H1 (cell line): ENCODE measurements around the gene TIGD1. TPM values are rescaled to one million over a fixed set of nuclear protein-coding genes. Genes with fewer than 3 reads are reported as not detected.

ENCODE experiments used
- CTCF ChIA-PET: fragments of 300-600 bp; sonication (Branson Sonifier 250); formaldehyde crosslinking; loops from one replicate; lab custom pipeline; 2021; ENCODE audit not compliant: partially characterized antibody; lab: Charles Lee
- POLR2A ChIA-PET: fragments of 300-600 bp; sonication (Branson Sonifier 250); formaldehyde crosslinking; loops from one replicate; lab custom pipeline; 2021; ENCODE audit warnings: inconsistent platforms; ENCODE audit not compliant: partially characterized antibody; lab: Charles Lee
- DNase-seq, 2 experiments: peaks; one replicate each; pipeline versions ENCODE4 v3.0.0 to v3.0.0-alpha.2; 2010 to 2022; ENCODE audit warnings: low spot score in 2 of 2, low read depth in 1 of 2, mixed read lengths in 1 of 2
- FAIRE-seq: peaks from 2 replicates; lab custom pipeline; 2011; peaks lifted over from hg19 to GRCh38; lab: Jason Lieb, UNC
- H2AFZ ChIP-seq: 2 replicates; pipeline ENCODE4 v1.8.1; 2012; ENCODE audit warnings: low read length, inconsistent platforms
- H2AK5ac ChIP-seq: 2 replicates; pipeline ENCODE4 v1.6.1; 2013; ENCODE audit warnings: low read depth, low read length
- H2BK120ac ChIP-seq: replicated peaks from 2 replicates; pipeline ENCODE3; 2013; ENCODE audit warnings: low read depth, low read length, inconsistent platforms
- H2BK12ac ChIP-seq: 2 replicates; pipeline ENCODE4 v1.6.1; 2013; ENCODE audit warnings: low read depth, low read length
- H2BK15ac ChIP-seq: 2 replicates; pipeline ENCODE4 v1.6.1; 2013; ENCODE audit warnings: low read length
- H2BK20ac ChIP-seq: 2 replicates; pipeline ENCODE4 v1.6.1; 2013; ENCODE audit warnings: low read length
- H2BK5ac ChIP-seq: 2 replicates; pipeline ENCODE4 v1.6.1; 2013; ENCODE audit warnings: low read depth, low read length
- H3K14ac ChIP-seq: 2 replicates; pipeline ENCODE4 v1.6.1; 2013; ENCODE audit warnings: inconsistent platforms; ENCODE audit not compliant: insufficient read length
- H3K18ac ChIP-seq: 2 replicates; pipeline ENCODE4 v1.6.1; 2013; ENCODE audit warnings: low read length; ENCODE audit errors: extremely low read depth
- H3K23ac ChIP-seq: 2 replicates; pipeline ENCODE4 v1.6.1; 2013; ENCODE audit warnings: inconsistent platforms; ENCODE audit not compliant: insufficient read length
- H3K23me2 ChIP-seq: 2 replicates; pipeline ENCODE4 v1.6.1; 2013; ENCODE audit warnings: low read depth, low read length
- H3K27ac ChIP-seq: 2 replicates; pipeline ENCODE4 v1.6.1; 2011; ENCODE audit warnings: low read depth, low read length, inconsistent platforms
- H3K27me3 ChIP-seq, 4 experiments: replicated peaks in 1 of 4; 1 replicate in 1 of 4; 2 replicates in 3 of 4; pipeline versions ENCODE4 v1.6.1 to v1.8.1; 2011 to 2013; ENCODE audit warnings: low read length in 3 of 4, mild to moderate bottlenecking in 3 of 4, inconsistent platforms in 2 of 4, mixed read lengths in 2 of 4, moderate library complexity in 1 of 4; ENCODE audit not compliant: control insufficient read depth in 3 of 4, insufficient read depth in 3 of 4; ENCODE audit errors: extremely low read depth in 1 of 4
- H3K36me3 ChIP-seq, 4 experiments: 2 replicates each; pipeline versions ENCODE4 v1.6.1 to v1.8.1; 2011 to 2013; ENCODE audit warnings: mild to moderate bottlenecking in 4 of 4, low read length in 3 of 4, moderate library complexity in 2 of 4, control low read depth in 1 of 4, inconsistent platforms in 1 of 4; ENCODE audit not compliant: insufficient read depth in 4 of 4, control insufficient read depth in 2 of 4
- H3K4ac ChIP-seq: replicated peaks from 2 replicates; pipeline ENCODE3; 2013; ENCODE audit warnings: low read length, low read depth, mixed read lengths, inconsistent platforms; ENCODE audit not compliant: insufficient read length
- H3K4me1 ChIP-seq, 4 experiments: replicated peaks in 1 of 4; 1 replicate in 1 of 4; 2 replicates in 3 of 4; pipeline versions ENCODE4 v1.6.1 to v1.8.1; 2011 to 2013; ENCODE audit warnings: low read length in 3 of 4, inconsistent platforms in 2 of 4, mixed read lengths in 1 of 4; ENCODE audit not compliant: insufficient read depth in 4 of 4, control insufficient read depth in 3 of 4
- H3K4me2 ChIP-seq, 2 experiments: 2 replicates each; pipeline versions ENCODE4 v1.6.1 to v1.8.1; 2011 to 2013; ENCODE audit warnings: low read depth in 2 of 2, low read length in 2 of 2, control low read depth in 1 of 2, inconsistent platforms in 1 of 2, mild to moderate bottlenecking in 1 of 2; ENCODE audit not compliant: insufficient read depth in 1 of 2
- H3K4me3 ChIP-seq, 4 experiments: fragments of 200-600, 300-600 bp in 1 of 4; sonication (generic), shearing (Covaris generic), sonication (Bioruptor Twin) in 1 of 4; 2 replicates each; pipeline versions ENCODE4 v1.5.1 to v1.8.1; 2011 to 2016; ENCODE audit warnings: low read length in 4 of 4, low read depth in 3 of 4, control low read depth in 2 of 4, inconsistent platforms in 2 of 4, mild to moderate bottlenecking in 2 of 4, mixed read lengths in 1 of 4, moderate library complexity in 1 of 4; ENCODE audit not compliant: insufficient read depth in 2 of 4; ENCODE audit errors: extremely low read depth in 1 of 4
- H3K56ac ChIP-seq: replicated peaks from 2 replicates; pipeline ENCODE3; 2013; ENCODE audit warnings: low read depth, mild to moderate bottlenecking, mixed read lengths, low read length, inconsistent platforms; ENCODE audit not compliant: insufficient read length
- H3K79me1 ChIP-seq: 2 replicates; pipeline ENCODE4 v1.6.1; 2013; ENCODE audit warnings: low read depth, low read length, control low read depth
- H3K79me2 ChIP-seq, 2 experiments: 2 replicates each; pipeline versions ENCODE4 v1.6.1 to v1.8.1; 2012 to 2013; ENCODE audit warnings: low read length in 2 of 2, mild to moderate bottlenecking in 2 of 2, inconsistent platforms in 1 of 2; ENCODE audit not compliant: insufficient read depth in 2 of 2, control insufficient read depth in 1 of 2
- H3K9ac ChIP-seq, 4 experiments: replicated peaks in 1 of 4; 1 replicate in 1 of 4; 2 replicates in 3 of 4; pipeline versions ENCODE4 v1.6.1 to v1.8.1; 2011 to 2013; ENCODE audit warnings: low read depth in 3 of 4, low read length in 3 of 4, control low read depth in 2 of 4, mild to moderate bottlenecking in 2 of 4, moderate library complexity in 2 of 4, inconsistent platforms in 1 of 4; ENCODE audit errors: extremely low read depth in 1 of 4
- H3K9me3 ChIP-seq, 2 experiments: 2 replicates each; pipeline versions ENCODE4 v1.6.1 to v1.8.1; 2012 to 2013; ENCODE audit warnings: mild to moderate bottlenecking in 2 of 2, moderate library complexity in 2 of 2, control low read depth in 1 of 2, inconsistent platforms in 1 of 2, low read depth in 1 of 2, low read length in 1 of 2, mixed read lengths in 1 of 2; ENCODE audit not compliant: insufficient read depth in 2 of 2
- H4K20me1 ChIP-seq, 2 experiments: replicated peaks in 1 of 2; 2 replicates each; pipeline versions ENCODE3 to v1.8.1; 2011 to 2013; ENCODE audit warnings: inconsistent platforms in 2 of 2, low read length in 2 of 2, mild to moderate bottlenecking in 1 of 2; ENCODE audit not compliant: insufficient read depth in 2 of 2, control insufficient read depth in 1 of 2
- H4K5ac ChIP-seq: 2 replicates; pipeline ENCODE4 v1.6.1; 2013; ENCODE audit warnings: low read length, low read depth, mixed read lengths, inconsistent platforms; ENCODE audit not compliant: insufficient read length
- H4K8ac ChIP-seq: 2 replicates; pipeline ENCODE4 v1.8.0; 2013; ENCODE audit warnings: mild to moderate bottlenecking, moderate library complexity, low read length, inconsistent platforms; ENCODE audit not compliant: insufficient read depth; ENCODE audit errors: extremely low read depth
- H4K91ac ChIP-seq: replicated peaks from 2 replicates; pipeline ENCODE3; 2013; ENCODE audit warnings: low read length, mixed read lengths, inconsistent platforms; ENCODE audit not compliant: insufficient read length
- CBX8 ChIP-seq: fragments of 300-800, 300-1000 bp; sonication (generic); IDR thresholded peaks from 2 replicates; pipeline ENCODE4 v1.7.1; 2016; ENCODE audit warnings: low read depth, low read length, borderline replicate concordance
- CHD2 ChIP-seq: IDR thresholded peaks from 2 replicates; pipeline ENCODE4 v1.6.1; 2012; ENCODE audit warnings: low read length, improper control_type of control experiment
- EP300 ChIP-seq, 2 experiments: IDR thresholded peaks; 1 replicate in 1 of 2; 2 replicates in 1 of 2; pipeline ENCODE4 v1.6.1; 2011 to 2012; ENCODE audit warnings: low read depth in 2 of 2, low read length in 2 of 2, mild to moderate bottlenecking in 2 of 2, borderline replicate concordance in 1 of 2, inconsistent platforms in 1 of 2, moderate library complexity in 1 of 2
- RXRA ChIP-seq: IDR thresholded peaks from 2 replicates; pipeline ENCODE4 v1.6.1; 2011; ENCODE audit warnings: low read depth, mild to moderate bottlenecking, low read length, moderate library complexity; ENCODE audit not compliant: insufficient read depth
- SIN3A ChIP-seq, 2 experiments: IDR thresholded peaks in 1 of 2; conservative IDR thresholded peaks in 1 of 2; 2 replicates each; pipeline ENCODE4 v1.6.1; 2011 to 2012; ENCODE audit warnings: low read length in 2 of 2, improper control_type of control experiment in 1 of 2, low read depth in 1 of 2, mild to moderate bottlenecking in 1 of 2
- WGBS, 2 experiments: shearing (Covaris generic) in 1 of 2; methylation state at CpG; one replicate each; pipeline versions ENCODE4 v1.1.6 to v1.1.7; 2013 to 2015; ENCODE audit warnings: low lambda C conversion rate in 2 of 2, mixed read lengths in 2 of 2, inconsistent platforms in 1 of 2, low coverage in 1 of 2, missing lambda C conversion rate in 1 of 2; ENCODE audit not compliant: insufficient replicate concordance in 2 of 2, insufficient coverage in 1 of 2, insufficient read length in 1 of 2; ENCODE audit errors: extremely low coverage in 1 of 2, missing lambda C conversion rate in 1 of 2; 5-methylcytosine and 5-hydroxymethylcytosine counted together
- polyA plus RNA-seq, 7 experiments: library from polyadenylated mRNA; depleted of rRNA in 3 of 7; stranded (reverse) in 5 of 7; unstranded in 2 of 7; fragments of >200 nt in 5 of 7; fragments of 200-250 nt in 2 of 7; gene quantifications; 1 replicate in 5 of 7; 2 replicates in 1 of 7; 4 replicates in 1 of 7; pipeline versions ENCODE4 v1.2.1 to v1.2.3, GENCODE V29; 2011 to 2013; ENCODE audit warnings: missing spikeins in 2 of 7, mixed read lengths in 2 of 7
- total RNA-seq: library from RNA; stranded (reverse); fragmentation: NEBNext Ultra II Directional; extraction: Animal tissue kit (Norgen Biotek cat#: 25700); gene quantifications from 2 replicates; pipeline ENCODE4 v1.2.1, GENCODE V29; 2021
- TF ChIP-seq, protein P1 (sequence below), 3 experiments: IDR thresholded peaks; 1 replicate in 2 of 3; 2 replicates in 1 of 3; pipeline versions ENCODE4 v1.5.1 to v1.6.1; 2011; ENCODE audit warnings: low read length in 3 of 3, mild to moderate bottlenecking in 3 of 3, inconsistent platforms in 2 of 3, low read depth in 1 of 3, moderate library complexity in 1 of 3; ENCODE audit not compliant: insufficient read depth in 1 of 3; ENCODE audit errors: control extremely low read depth in 1 of 3
- TF ChIP-seq, protein P2 (sequence below): IDR thresholded peaks from 2 replicates; pipeline ENCODE4 v1.6.1; 2012; ENCODE audit warnings: inconsistent platforms

The TIGD1 gene
- total and polyA plus RNA-seq, 2 of the 8 experiments (the other 6 are each of a cell fraction or from before 2014, with no cell fraction given): 4.7 to 8.3 TPM

DNA sequence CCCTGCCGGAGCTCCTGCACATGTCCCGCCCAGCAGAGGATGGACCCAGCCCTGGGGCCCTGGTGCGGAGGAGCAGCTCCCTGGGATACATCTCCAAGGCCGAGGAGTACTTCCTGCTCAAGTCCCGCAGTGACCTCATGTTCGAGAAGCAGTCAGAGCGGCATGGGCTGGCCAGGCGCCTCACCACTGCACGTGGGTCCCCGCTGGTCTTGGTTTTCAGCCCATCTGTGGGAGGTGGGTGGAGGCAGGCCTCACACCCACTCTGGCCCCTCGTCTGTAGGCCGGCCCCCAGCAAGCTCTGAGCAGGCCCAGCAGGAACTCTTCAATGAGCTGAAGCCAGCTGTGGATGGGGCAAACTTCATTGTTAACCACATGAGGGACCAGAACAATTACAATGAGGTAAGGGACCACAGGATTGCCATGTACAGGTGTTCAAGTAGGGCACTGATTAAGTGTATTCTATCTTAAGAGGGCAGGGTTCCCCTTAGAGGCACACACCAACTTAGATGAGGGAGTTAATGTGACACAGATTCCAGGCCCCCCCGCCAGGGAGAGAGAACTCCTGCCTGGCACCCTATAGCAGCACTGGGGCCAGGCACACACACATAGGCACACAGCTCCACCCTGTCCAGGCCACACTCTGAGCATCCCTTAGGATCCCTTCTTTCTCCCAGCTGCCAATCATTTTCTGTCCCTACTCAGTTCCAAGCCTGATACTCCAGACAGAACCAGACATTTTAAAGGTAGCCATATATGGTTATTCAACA is 16.2 kb downstream of the TIGD1 start:
- H3K56ac ChIP-seq: no peak overlapping the region
- H4K91ac ChIP-seq: no peak overlapping the region
- no peak overlapping the region for H3K4me2 ChIP-seq
- no peak overlapping the region for H2AK5ac ChIP-seq
- no peaks in the 10 kb centered on the region for H3K36me3 ChIP-seq
- H3K23ac ChIP-seq: no peak overlapping the region
- H3K4ac ChIP-seq: no peak overlapping the region
- no peaks in the 10 kb centered on the region for H3K79me2 ChIP-seq
- FAIRE-seq (no peak), DNase-seq (no peak)
- 0 out of 2 replicates have a peak, but pooled peaks cover 1% of the 10 kb centered on the region for H3K23me2 ChIP-seq
- WGBS, 2 experiments: 88% methylated on average over 13 of the region's 13 CpGs; no CpG with 5 or more reads in 1 of the 2 experiments
- no peak overlapping the region for H3K27ac ChIP-seq
- H3K9ac ChIP-seq: no peak overlapping the region
- no peaks in the 10 kb centered on the region for H3K79me1 ChIP-seq
- no peak overlapping the region for H3K18ac ChIP-seq
- CTCF ChIA-PET: interaction anchor here (0.6 to 2.1 kb wide), 7 partner anchors 8 to 212 kb away, joined by 3 to 12 read pairs (median 5); partner anchors contain the start of gene CHRND
- H3K4me1 ChIP-seq: peaks cover 0 to 12% (median 6%) of the 10 kb centered on the region in 4 experiments; a peak in 6 of 7 replicates
- no peak overlapping the region for H3K14ac ChIP-seq
- POLR2A ChIA-PET: interaction anchor here (0.6 to 2.4 kb wide), 5 partner anchors 10 to 278 kb away, joined by 3 to 12 read pairs (median 3); no protein-coding TSS in a partner anchor
- H2BK120ac ChIP-seq: no peak overlapping the region
- no peaks in the 10 kb centered on the region for H4K20me1 ChIP-seq
- H2BK5ac ChIP-seq: no peak overlapping the region
- no peak overlapping the region for H2BK12ac ChIP-seq
- no peak overlapping the region; the same call in none of the 2 replicates for H4K8ac ChIP-seq
- no peaks in the 10 kb centered on the region for H3K27me3 ChIP-seq
- H4K5ac ChIP-seq: no peak overlapping the region
- H2AFZ ChIP-seq: no peak overlapping the region
- no peak overlapping the region for H2BK20ac ChIP-seq
- no peak overlapping the region for H3K4me3 ChIP-seq
- H2BK15ac ChIP-seq: no peak overlapping the region
- 0 out of 4 replicates have a peak, but pooled peaks cover 0 to 5% of the 10 kb centered on the region in 2 experiments for H3K9me3 ChIP-seq
- TF ChIP-seq CBX8 (no peak), CHD2 (no peak), RXRA (no peak), EP300 (IDR thresholded peaks at IDR 0.05; ENCODE audit: borderline replicate concordance in 1 of 2, low read depth in 2 of 2, low read length in 2 of 2) (no peak), SIN3A (conservative IDR thresholded peaks at IDR 0.05 in 1 of 2, IDR thresholded peaks at IDR 0.05 in 1 of 2; ENCODE audit: low read depth in 1 of 2, low read length in 2 of 2) (no peak)
- TF ChIP-seq, protein P1, sequence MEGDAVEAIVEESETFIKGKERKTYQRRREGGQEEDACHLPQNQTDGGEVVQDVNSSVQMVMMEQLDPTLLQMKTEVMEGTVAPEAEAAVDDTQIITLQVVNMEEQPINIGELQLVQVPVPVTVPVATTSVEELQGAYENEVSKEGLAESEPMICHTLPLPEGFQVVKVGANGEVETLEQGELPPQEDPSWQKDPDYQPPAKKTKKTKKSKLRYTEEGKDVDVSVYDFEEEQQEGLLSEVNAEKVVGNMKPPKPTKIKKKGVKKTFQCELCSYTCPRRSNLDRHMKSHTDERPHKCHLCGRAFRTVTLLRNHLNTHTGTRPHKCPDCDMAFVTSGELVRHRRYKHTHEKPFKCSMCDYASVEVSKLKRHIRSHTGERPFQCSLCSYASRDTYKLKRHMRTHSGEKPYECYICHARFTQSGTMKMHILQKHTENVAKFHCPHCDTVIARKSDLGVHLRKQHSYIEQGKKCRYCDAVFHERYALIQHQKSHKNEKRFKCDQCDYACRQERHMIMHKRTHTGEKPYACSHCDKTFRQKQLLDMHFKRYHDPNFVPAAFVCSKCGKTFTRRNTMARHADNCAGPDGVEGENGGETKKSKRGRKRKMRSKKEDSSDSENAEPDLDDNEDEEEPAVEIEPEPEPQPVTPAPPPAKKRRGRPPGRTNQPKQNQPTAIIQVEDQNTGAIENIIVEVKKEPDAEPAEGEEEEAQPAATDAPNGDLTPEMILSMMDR (IDR thresholded peaks at IDR 0.05; ENCODE audit: control extremely low read depth in 1 of 3, insufficient read depth in 1 of 3, low read depth in 1 of 3, low read length in 3 of 3): no peak
- TF ChIP-seq, protein P2, sequence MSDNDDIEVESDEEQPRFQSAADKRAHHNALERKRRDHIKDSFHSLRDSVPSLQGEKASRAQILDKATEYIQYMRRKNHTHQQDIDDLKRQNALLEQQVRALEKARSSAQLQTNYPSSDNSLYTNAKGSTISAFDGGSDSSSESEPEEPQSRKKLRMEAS: no peak
